Stimulated activated CD4-positive, alpha-beta T cell treated with anti-CD3 and anti-CD28 coated beads, Interleukin-1b, Interleukin-23, amount 100 ng/mL, for 48 hours (primary cell): Measurements from ENCODE around the gene GOLGA3.

ENCODE experiments used
- DNase-seq: peaks from one replicate; pipeline ENCODE4 v3.0.0-alpha.2; 2020

GOLGA3 gene

GRCh38 chr12:132842449-132843045, 13.9 kb upstream of the GOLGA3 start:
- DNase-seq: no peak

DNA sequence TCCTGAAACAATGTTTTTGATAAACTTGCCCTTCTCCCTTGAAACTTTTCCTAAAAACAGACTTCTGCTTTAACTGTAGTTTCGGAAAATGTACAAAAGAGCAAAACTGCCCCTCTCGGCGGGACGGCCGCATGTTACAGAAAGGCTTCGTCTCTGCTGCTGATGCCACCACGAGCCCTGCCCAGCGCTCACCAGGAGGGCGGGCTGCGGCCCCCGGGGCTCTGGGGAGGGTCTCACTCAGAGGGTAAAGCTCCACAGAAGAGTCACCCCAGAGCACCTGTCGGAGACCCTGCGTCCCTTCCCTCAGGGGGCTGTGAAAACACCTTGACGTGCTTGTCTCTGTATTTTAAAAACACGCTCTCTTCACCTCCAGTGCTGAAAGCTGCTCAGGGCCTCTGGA, 12.5 kb upstream of the GOLGA3 start:
- no peak for DNase-seq

- no peak for DNase-seq
These were observed 11.9 kb upstream of the GOLGA3 start for GRCh38 chr12:132840536-132840935.

- DNase-seq: no peak
These were observed 11.0 kb upstream of the GOLGA3 start for GRCh38 chr12:132839558-132840235.

DNA sequence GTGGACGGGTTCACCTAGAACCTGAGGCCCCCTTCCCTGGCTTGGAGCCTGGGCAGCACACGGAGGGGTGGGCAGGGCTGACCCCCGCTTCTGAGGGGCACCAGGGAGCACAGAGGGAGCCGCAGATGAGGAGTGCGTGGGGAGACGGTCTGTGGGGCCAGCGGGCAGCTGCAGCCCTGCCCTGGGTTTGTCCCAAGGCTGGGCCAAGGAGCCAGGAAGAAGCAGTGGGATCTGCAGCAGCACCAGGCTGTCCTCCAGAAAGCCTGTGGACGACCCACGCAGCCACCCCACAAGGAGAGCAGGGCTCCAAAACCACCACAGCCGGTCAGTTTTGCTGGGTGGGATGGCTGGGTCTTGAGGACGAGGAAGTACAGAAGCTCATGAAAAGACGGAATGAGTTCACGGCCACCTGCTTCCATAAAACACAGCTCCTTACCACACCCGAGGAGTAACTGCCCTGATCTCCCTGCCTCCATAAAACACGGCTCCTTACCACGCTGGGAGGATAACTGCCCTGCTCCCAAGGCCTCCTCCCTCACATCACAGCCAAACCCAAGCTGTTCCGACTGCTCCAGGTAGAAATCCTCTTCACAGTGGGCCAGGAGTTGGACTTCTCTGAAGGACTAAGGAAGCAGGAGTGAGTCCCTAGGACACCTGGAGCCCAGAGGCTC, 9.9 kb upstream of the GOLGA3 start:
- DNase-seq: no peak

- no peak for DNase-seq
These were observed 9.2 kb upstream of the GOLGA3 start for GRCh38 chr12:132837693-132838409.

DNA sequence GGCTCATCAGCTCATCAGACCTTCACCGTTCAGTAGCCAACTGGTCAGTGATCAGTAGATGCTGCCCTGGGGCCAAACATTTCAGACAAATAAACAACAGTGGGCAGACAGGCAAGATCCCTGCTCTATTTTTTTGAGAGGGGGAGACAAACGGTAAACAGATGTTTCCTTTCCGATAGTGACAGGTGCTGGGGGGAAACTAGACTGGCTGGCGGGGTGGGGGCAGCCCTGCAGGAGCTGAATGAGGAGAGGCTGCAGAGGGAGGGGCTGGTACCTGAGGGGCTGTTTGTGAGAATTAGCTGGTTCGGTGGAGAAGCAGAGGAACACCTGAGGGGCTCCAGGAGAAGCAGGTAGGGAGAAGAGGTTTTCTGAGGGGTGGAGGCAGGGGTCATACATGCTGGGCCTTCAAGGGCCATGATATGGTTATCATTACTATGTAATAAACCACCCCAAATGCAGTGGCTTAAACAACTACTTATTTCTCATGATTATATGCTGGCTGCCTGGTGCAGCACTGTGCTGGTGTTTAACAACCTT, 8.2 kb upstream of the GOLGA3 start:
- DNase-seq: no peak

DNA sequence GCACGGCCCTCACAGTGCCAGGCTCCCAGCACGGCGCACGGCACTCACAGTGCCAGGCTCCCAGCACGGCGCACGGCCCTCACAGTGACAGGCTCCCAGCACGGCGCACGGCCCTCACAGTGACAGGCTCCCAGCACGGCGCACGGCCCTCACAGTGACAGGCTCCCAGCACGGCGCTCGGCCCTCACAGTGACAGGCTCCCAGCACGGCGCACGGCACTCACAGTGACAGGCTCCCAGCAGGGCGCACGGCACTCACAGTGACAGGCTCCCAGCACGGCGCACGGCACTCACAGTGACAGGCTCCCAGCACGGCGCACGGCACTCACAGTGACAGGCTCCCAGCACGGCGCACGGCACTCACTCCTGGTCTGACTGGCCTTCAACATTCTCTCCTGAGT, 7.6 kb upstream of the GOLGA3 start:
- DNase-seq: peak; percentile 17

- DNase-seq: no peak
These were observed 6.7 kb upstream of the GOLGA3 start for GRCh38 chr12:132835076-132836025.

- peak; percentile 20 for DNase-seq
These were observed 5.6 kb upstream of the GOLGA3 start for GRCh38 chr12:132834181-132834711.

- no peak for DNase-seq
These were observed 4.7 kb upstream of the GOLGA3 start for GRCh38 chr12:132833341-132833740.

DNA sequence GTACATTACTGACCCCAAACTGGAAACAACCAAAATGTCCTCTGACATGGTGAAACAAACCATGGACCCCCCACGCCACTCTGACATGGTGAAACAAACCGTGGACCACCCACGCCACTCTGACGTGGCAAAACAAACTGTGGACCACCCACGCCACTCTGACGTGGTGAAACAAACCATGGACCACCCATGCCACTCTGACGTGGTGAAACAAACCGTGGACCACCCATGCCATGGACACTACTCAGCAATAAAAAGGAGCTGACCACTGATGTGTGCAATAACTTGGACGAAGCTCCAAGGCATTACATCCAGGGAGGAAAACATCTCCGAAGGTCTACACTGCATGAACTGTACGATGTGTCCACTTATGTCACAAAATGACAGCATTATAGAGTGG, 3.1 kb upstream of the GOLGA3 start:
- DNase-seq: no peak

GRCh38 chr12:132827763-132828703, 636 bp downstream of the GOLGA3 start:
- DNase-seq: no peak

GRCh38 chr12:132825861-132826260, 2.8 kb downstream of the GOLGA3 start:
- no peak for DNase-seq

- no peak for DNase-seq
These were observed 3.6 kb downstream of the GOLGA3 start for GRCh38 chr12:132825089-132825488.

DNA sequence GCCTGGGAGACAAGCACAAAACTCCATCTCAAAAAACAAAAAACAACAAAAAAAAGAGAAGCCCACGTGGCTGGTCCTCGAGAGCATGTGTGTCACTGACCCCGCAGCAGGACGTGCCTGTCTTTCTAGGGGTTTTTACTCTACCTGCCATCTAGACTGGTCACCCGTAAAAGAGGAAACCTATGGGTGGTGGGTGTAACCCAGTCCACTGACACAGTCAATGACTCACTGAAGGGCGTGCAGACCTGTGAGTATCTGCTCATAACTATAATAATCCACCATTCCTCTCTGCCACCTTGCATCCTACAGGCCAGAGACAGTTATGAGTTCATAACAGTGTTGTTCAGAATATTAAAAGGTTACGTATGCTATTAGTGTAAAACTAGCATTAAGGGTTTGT, 4.6 kb downstream of the GOLGA3 start:
- no peak for DNase-seq

DNA sequence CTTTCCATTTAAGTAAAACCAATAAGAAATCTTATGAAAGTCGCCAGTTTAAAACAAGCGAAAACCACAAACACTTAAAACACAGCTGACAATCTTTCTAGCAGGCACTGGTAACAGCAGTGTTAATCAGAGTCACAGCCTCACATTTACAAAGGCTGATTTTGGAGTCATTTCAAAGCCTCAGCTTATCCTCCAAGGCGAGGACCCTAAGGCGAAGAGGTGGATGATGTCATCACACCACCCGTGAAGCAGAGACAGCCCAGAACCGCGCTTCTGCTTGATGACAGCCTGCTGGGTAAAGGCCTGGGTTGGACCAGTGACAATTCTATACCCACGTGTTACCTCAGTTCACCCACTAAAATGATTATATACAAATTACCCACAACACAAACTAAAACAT, 10.1 kb downstream of the GOLGA3 start:
- DNase-seq: no peak

DNA sequence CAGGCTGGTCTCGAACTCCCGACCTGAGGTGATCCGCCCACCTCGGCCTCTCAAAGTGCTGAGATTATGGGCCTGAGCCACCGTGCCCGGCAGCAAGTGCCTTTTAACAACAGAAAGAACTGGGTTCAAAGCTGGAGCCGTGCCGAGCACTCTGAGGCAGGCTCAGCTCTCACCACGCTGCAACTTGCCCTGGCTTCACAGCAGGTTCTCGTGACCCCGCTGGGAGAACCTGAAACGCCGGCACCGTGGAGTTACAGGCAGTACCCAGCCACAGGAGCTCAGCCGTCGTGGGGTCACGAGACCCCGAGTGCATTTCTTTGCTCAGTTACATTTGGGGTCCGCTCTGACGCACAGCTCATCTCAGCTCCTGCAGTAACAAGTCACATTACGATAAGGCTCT, 14.4 kb downstream of the GOLGA3 start:
- no peak for DNase-seq

DNA sequence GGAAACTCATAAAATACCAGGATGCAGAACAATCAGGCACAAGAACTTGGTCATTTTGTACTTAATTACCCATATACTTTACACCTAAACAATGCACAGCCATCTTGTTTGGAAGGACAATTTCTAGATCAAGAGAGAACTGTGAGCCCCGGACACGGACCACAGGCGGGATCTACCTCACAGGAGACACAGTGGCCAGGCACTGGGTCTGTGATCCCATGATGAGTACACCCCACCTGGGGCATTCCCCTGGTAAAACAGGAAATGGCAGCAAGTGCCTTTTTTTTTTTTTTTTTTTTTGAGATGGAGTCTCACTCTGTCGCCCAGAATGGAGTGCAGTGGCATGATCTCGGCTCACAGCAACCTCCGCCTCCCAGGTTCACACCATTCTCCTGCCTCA, 15.2 kb downstream of the GOLGA3 start:
- DNase-seq: no peak

DNA sequence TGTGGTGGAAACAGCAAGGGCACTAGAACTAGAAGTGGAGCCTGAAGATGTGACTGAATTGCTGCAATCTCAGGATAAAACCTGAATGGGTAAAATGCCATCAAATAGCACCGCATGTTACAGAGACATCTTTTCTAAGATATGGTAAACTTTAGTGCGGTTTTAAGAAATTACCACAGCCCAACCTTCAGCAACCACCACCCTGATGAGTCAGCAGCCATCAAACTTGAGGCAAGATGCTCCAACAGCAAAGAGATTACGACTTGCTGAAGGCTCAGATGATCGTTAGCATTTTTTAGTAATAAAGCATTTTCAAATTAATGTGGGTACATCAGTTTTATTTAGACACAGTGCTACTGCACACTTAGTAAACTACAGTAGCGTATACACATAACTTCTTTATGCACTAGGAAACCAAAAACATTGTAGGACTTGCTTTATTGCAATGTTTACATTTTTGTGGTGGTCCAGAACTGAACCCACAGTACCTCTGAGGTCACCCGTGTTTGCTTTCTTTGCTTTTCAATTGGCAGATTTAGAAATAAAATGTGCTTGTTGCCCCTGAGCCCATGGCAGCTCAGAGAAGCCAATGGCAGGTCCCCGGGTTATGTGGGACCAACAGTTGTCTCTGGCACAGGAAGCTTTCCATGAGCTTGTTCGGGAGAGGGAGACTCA, 15.9 kb downstream of the GOLGA3 start:
- no peak for DNase-seq
